NCI-H526 (cell line): ENCODE results near the gene KIF1A.
A peak's percentile ranks its signal among the peaks of the same experiment; 100 is the strongest.
"Not testable (repeated sequence)": the region's sequence is repeated elsewhere in the genome, so short reads cannot be mapped to it uniquely, and the experiment has no call there.

Source experiments
- DNase-seq, 2 experiments: peaks; one replicate each; lab custom pipeline; 2025; lab: John Stamatoyannopoulos, UW

Gene KIF1A

GRCh38 chr2:240846873-240847595 lies 27.0 kb upstream of the KIF1A start:
- DNase-seq = no peak

GRCh38 chr2:240846309-240846708 lies 26.3 kb upstream of the KIF1A start:
- DNase-seq = not testable (repeated sequence)

- DNase-seq = peak; percentile 51 to 83
Measured at GRCh38 chr2:240840435-240841060, 20.5 kb upstream of the KIF1A start.

GRCh38 chr2:240839152-240840143 lies 19.4 kb upstream of the KIF1A start:
- no peak for DNase-seq

- no peak for DNase-seq
Measured at GRCh38 chr2:240837621-240838020, 17.6 kb upstream of the KIF1A start.

GRCh38 chr2:240836781-240837467 lies 16.9 kb upstream of the KIF1A start:
- no peak for DNase-seq

- DNase-seq = no peak
Measured at GRCh38 chr2:240835528-240835927, 15.5 kb upstream of the KIF1A start.

GRCh38 chr2:240834377-240834975 lies 14.5 kb upstream of the KIF1A start:
- no peak for DNase-seq

- DNase-seq = no peak
Measured at GRCh38 chr2:240833724-240834285, 13.8 kb upstream of the KIF1A start.

- DNase-seq = no peak
Measured at GRCh38 chr2:240832921-240833494, 13.0 kb upstream of the KIF1A start.

GRCh38 chr2:240832205-240832727 lies 12.2 kb upstream of the KIF1A start:
- peak; percentile 95 to 99 for DNase-seq

GRCh38 chr2:240831594-240832204 lies 11.7 kb upstream of the KIF1A start:
- DNase-seq = peak in 1 of 2 experiments; percentile 42

- no peak for DNase-seq
Measured at GRCh38 chr2:240825476-240825875, 5.5 kb upstream of the KIF1A start.

GRCh38 chr2:240823449-240824336 lies 3.7 kb upstream of the KIF1A start:
- DNase-seq = no peak

GRCh38 chr2:240822280-240822847 lies 2.3 kb upstream of the KIF1A start:
- peak; percentile 28 to 57 for DNase-seq

GRCh38 chr2:240821429-240821778 lies 1.4 kb upstream of the KIF1A start:
- DNase-seq = no peak

GRCh38 chr2:240820607-240821428 lies 799 bp upstream of the KIF1A start:
- peak; percentile 72 to 93 for DNase-seq
